ENCODE data around the gene NAT10. TPM values are rescaled to one million over a fixed set of nuclear protein-coding genes. Genes with fewer than 3 reads are reported as not detected.

Gene NAT10
- total RNA-seq: 14.9 and 16.5 TPM in 2 replicates

GRCh38 chr11:34105079-34105956 is at the start of gene NAT10:
Gene NAT10, plus strand, starts transcription at chr11:34105629. Its CDS starts 2,597 bp downstream, at chr11:34108226.

Other genes starting within 250 kb of the NAT10 start
- gene LMO2, start 213.6 kb upstream of the NAT10 start, total RNA-seq: 92.6 and 152 TPM in 2 replicates
- 238 and 253 TPM in 2 replicates for gene CAPRIN1, start 53.9 kb upstream of the NAT10 start, total RNA-seq

Data from aortic smooth muscle cell (primary cell).